IMR-90 (cell line): Measurements from ENCODE around the gene CATSPER1. TPM values are rescaled to one million over a fixed set of nuclear protein-coding genes. Genes with fewer than 3 reads are reported as not detected.

Source experiments
- ATAC-seq: fragments of 200-7000 bp; cut with Tn5 transposase; 2 replicates; pipeline ENCODE4 v1.9.1; 2020; ENCODE audit warnings: low read depth, mild to moderate bottlenecking, moderate library complexity
- BruUV-seq: library from RNA; stranded (reverse); fragments of 400-500 nt; replicated peaks from 2 replicates; lab custom pipeline; 2021; lab: Mats Ljungman, UMichigan
- CTCF ChIA-PET: fragments of 300-600 bp; formaldehyde crosslinking; extraction: SDS; loops from one replicate; lab custom pipeline; 2021; ENCODE audit warnings: antibody characterized with exemption; lab: Yijun Ruan, JAX
- POLR2A ChIA-PET: fragments of 300-600 bp; sonication (Branson Sonifier 250); formaldehyde crosslinking; loops from one replicate; lab custom pipeline; 2022; ENCODE audit warnings: antibody characterized with exemption; ENCODE audit not compliant: unreplicated experiment; lab: Charles Lee
- DNase-seq: peaks from one replicate; pipeline ENCODE4 v3.0.0; 2013
- H2AFZ ChIP-seq: replicated peaks from 2 replicates; pipeline ENCODE3; 2013; ENCODE audit warnings: low read length, mild to moderate bottlenecking; ENCODE audit not compliant: poor library complexity
- H2AK5ac ChIP-seq: 2 replicates; pipeline ENCODE4 v1.6.1; 2013; ENCODE audit warnings: low read depth, low read length, inconsistent platforms
- H2AK9ac ChIP-seq: replicated peaks from 2 replicates; pipeline ENCODE3; 2013; ENCODE audit warnings: mild to moderate bottlenecking, low read depth, low read length, moderate library complexity; ENCODE audit not compliant: poor library complexity
- H2BK120ac ChIP-seq: 2 replicates; pipeline ENCODE4 v1.6.1; 2013; ENCODE audit warnings: low read depth, low read length, inconsistent platforms
- H2BK15ac ChIP-seq: 3 replicates; pipeline ENCODE4 v1.6.1; 2013; ENCODE audit warnings: low read depth, low read length, inconsistent platforms
- H2BK20ac ChIP-seq: 2 replicates; pipeline ENCODE4 v1.6.1; 2013; ENCODE audit warnings: low read depth, mild to moderate bottlenecking, inconsistent platforms, low read length, moderate library complexity
- H2BK5ac ChIP-seq: 2 replicates; pipeline ENCODE4 v1.6.1; 2013; ENCODE audit warnings: mild to moderate bottlenecking, low read depth, low read length, inconsistent platforms; ENCODE audit not compliant: poor library complexity, severe bottlenecking
- H3K14ac ChIP-seq: replicated peaks from 2 replicates; pipeline ENCODE4 v1.6.1; 2013; ENCODE audit warnings: low read depth, low read length, inconsistent platforms
- H3K18ac ChIP-seq: 2 replicates; pipeline ENCODE4 v1.6.1; 2013; ENCODE audit warnings: low read depth, low read length, control low read depth
- H3K23ac ChIP-seq: 2 replicates; pipeline ENCODE4 v1.6.1; 2013; ENCODE audit warnings: low read depth, low read length, inconsistent platforms
- H3K27ac ChIP-seq: 2 replicates; pipeline ENCODE4 v1.5.1; 2013; ENCODE audit warnings: mild to moderate bottlenecking, control low read depth, low read length; ENCODE audit not compliant: insufficient read depth
- H3K27me3 ChIP-seq: 2 replicates; pipeline ENCODE4 v1.6.1; 2013; ENCODE audit warnings: low read length; ENCODE audit not compliant: control insufficient read depth, insufficient read depth
- H3K36me3 ChIP-seq: 2 replicates; pipeline ENCODE4 v1.6.1; 2013; ENCODE audit warnings: low read length, mixed read lengths; ENCODE audit not compliant: control insufficient read depth, insufficient read depth
- H3K4ac ChIP-seq: 2 replicates; pipeline ENCODE4 v1.6.1; 2013; ENCODE audit warnings: low read depth, low read length, inconsistent platforms
- H3K4me1 ChIP-seq: 2 replicates; pipeline ENCODE4 v1.6.1; 2013; ENCODE audit warnings: low read length, mixed read lengths; ENCODE audit not compliant: control insufficient read depth, insufficient read depth
- H3K4me2 ChIP-seq: 2 replicates; pipeline ENCODE4 v1.6.1; 2013; ENCODE audit warnings: low read depth, mild to moderate bottlenecking, control low read depth, low read length, moderate library complexity
- H3K4me3 ChIP-seq: 2 replicates; pipeline ENCODE4 v1.5.1; 2013; ENCODE audit warnings: low read depth, mild to moderate bottlenecking, control low read depth, low read length, moderate library complexity; ENCODE audit not compliant: insufficient read depth
- H3K56ac ChIP-seq: 2 replicates; pipeline ENCODE4 v1.6.1; 2013; ENCODE audit warnings: low read length, inconsistent platforms; ENCODE audit not compliant: insufficient read depth; ENCODE audit errors: extremely low read depth
- H3K79me1 ChIP-seq, 2 experiments: 2 replicates each; pipeline ENCODE4 v1.6.1; 2013; ENCODE audit warnings: low read length in 2 of 2, inconsistent platforms in 1 of 2, low read depth in 1 of 2
- H3K9ac ChIP-seq: 2 replicates; pipeline ENCODE4 v1.6.1; 2013; ENCODE audit warnings: low read depth, low read length, control low read depth
- H3K9me1 ChIP-seq: 2 replicates; pipeline ENCODE4 v1.6.1; 2013; ENCODE audit warnings: low read length, inconsistent platforms; ENCODE audit not compliant: insufficient read depth
- H3K9me3 ChIP-seq: 2 replicates; pipeline ENCODE4 v1.6.1; 2013; ENCODE audit warnings: low read length; ENCODE audit not compliant: control insufficient read depth, insufficient read depth
- H4K20me1 ChIP-seq: 2 replicates; pipeline ENCODE4 v1.6.1; 2013; ENCODE audit warnings: low read length, inconsistent platforms; ENCODE audit not compliant: insufficient read depth
- H4K5ac ChIP-seq: 2 replicates; pipeline ENCODE4 v1.6.1; 2013; ENCODE audit warnings: mild to moderate bottlenecking, low read depth, low read length, control low read depth
- H4K8ac ChIP-seq, 2 experiments: 2 replicates each; pipeline ENCODE4 v1.6.1; 2013; ENCODE audit warnings: low read depth in 2 of 2, low read length in 2 of 2, control low read depth in 1 of 2, inconsistent platforms in 1 of 2
- H4K91ac ChIP-seq: 2 replicates; pipeline ENCODE4 v1.6.1; 2013; ENCODE audit warnings: low read depth, low read length, inconsistent platforms; ENCODE audit not compliant: insufficient read depth
- CEBPB ChIP-seq: IDR thresholded peaks from 2 replicates; pipeline ENCODE4 v1.6.1; 2012; ENCODE audit warnings: low read depth, low read length, improper control_type of control experiment
- FOS ChIP-seq: fragments of 150-350 bp; IDR thresholded peaks from 2 replicates; pipeline ENCODE4 v1.6.1; 2016; ENCODE audit warnings: low read depth, low read length
- MAFK ChIP-seq: IDR thresholded peaks from 2 replicates; pipeline ENCODE4 v1.6.1; 2012; ENCODE audit warnings: low read depth, low read length, improper control_type of control experiment
- MAZ ChIP-seq: IDR thresholded peaks from 2 replicates; pipeline ENCODE4 v1.6.1; 2012; ENCODE audit warnings: low read depth, mild to moderate bottlenecking, low read length, improper control_type of control experiment, moderate library complexity, borderline replicate concordance
- MXI1 ChIP-seq: IDR thresholded peaks from 2 replicates; pipeline ENCODE4 v1.6.1; 2012; ENCODE audit warnings: low read depth, mild to moderate bottlenecking, low read length, moderate library complexity, borderline replicate concordance
- NFE2L2 ChIP-seq: fragments of 150-350 bp; IDR thresholded peaks from 2 replicates; pipeline ENCODE4 v1.6.1; 2016; ENCODE audit warnings: low read depth, mild to moderate bottlenecking, low read length
- POLR2A ChIP-seq: IDR thresholded peaks from 2 replicates; pipeline ENCODE4 v1.6.1; 2012; ENCODE audit warnings: mild to moderate bottlenecking, low read depth, low read length
- RAD21 ChIP-seq: IDR thresholded peaks from 2 replicates; pipeline ENCODE4 v1.6.1; 2012; ENCODE audit warnings: low read length, improper control_type of control experiment
- RCOR1 ChIP-seq: IDR thresholded peaks from 2 replicates; pipeline ENCODE4 v1.6.1; 2012; ENCODE audit warnings: mild to moderate bottlenecking, low read length, improper control_type of control experiment; ENCODE audit not compliant: insufficient replicate concordance
- SMC3 ChIP-seq: fragments of 150-350 bp; IDR thresholded peaks from 2 replicates; pipeline ENCODE4 v1.6.1; 2016; ENCODE audit warnings: low read depth, mild to moderate bottlenecking, antibody characterized with exemption, low read length, moderate library complexity
- WGBS, 2 experiments: methylation state at CpG; one replicate each; pipeline versions ENCODE4 v1.1.5 to v1.1.7; 2013; ENCODE audit warnings: missing lambda C conversion rate in 2 of 2; ENCODE audit not compliant: insufficient read length in 1 of 2; ENCODE audit errors: extremely low coverage in 2 of 2; 5-methylcytosine and 5-hydroxymethylcytosine counted together
- dilution Hi-C: fragments of 300-500 bp; cut with HindIII; formaldehyde crosslinking; loops from one replicate; pipeline ENCODE4 v1.14.3; 2018; ENCODE audit warnings: low sequenced_read_pairs; ENCODE audit not compliant: unreplicated experiment
- in situ Hi-C: fragments of 300-500 bp; cut with MboI; formaldehyde crosslinking; loops from 3 replicates; pipeline ENCODE4 v1.14.3; 2019; ENCODE audit warnings: low sequenced_read_pairs, inconsistent platforms, mixed read lengths
- intact Hi-C: fragments of 100-400 bp; cut with micrococcal nuclease; formaldehyde crosslinking; loops from 2 replicates; pipeline ENCODE4 v1.10.0; 2022
- polyA plus RNA-seq, 3 experiments: library from polyadenylated mRNA; depleted of rRNA; stranded (reverse); fragments of >200 nt; gene quantifications; 2 replicates each; pipeline ENCODE4 v1.2.3, GENCODE V29; 2012; ENCODE audit warnings: low replicate concordance in 1 of 3
- total RNA-seq: library from RNA; depleted of rRNA; stranded (reverse); fragments of >200 nt; gene quantifications from 2 replicates; pipeline ENCODE4 v1.2.3, GENCODE V29; 2012
- TF ChIP-seq, protein P1 (sequence below): conservative IDR thresholded peaks from 2 replicates; pipeline ENCODE4 v1.5.1; 2012; ENCODE audit warnings: mild to moderate bottlenecking, low read depth, low read length, improper control_type of control experiment
- TF ChIP-seq, protein P2 (sequence below): fragments of 150-350 bp; IDR thresholded peaks from 2 replicates; pipeline ENCODE4 v1.6.1; 2016; ENCODE audit warnings: low read depth, mild to moderate bottlenecking, low read length, moderate library complexity, borderline replicate concordance
- TF ChIP-seq, protein P3 (sequence below): fragments of 150-350 bp; IDR thresholded peaks from 2 replicates; pipeline ENCODE4 v1.6.1; 2017; ENCODE audit warnings: mild to moderate bottlenecking, antibody characterized with exemption, low read length, low read depth

Gene CATSPER1
- total and polyA plus RNA-seq, 2 of the 4 experiments (the other 2 are of a cell fraction): 0.18 to 0.91 TPM

DNA sequence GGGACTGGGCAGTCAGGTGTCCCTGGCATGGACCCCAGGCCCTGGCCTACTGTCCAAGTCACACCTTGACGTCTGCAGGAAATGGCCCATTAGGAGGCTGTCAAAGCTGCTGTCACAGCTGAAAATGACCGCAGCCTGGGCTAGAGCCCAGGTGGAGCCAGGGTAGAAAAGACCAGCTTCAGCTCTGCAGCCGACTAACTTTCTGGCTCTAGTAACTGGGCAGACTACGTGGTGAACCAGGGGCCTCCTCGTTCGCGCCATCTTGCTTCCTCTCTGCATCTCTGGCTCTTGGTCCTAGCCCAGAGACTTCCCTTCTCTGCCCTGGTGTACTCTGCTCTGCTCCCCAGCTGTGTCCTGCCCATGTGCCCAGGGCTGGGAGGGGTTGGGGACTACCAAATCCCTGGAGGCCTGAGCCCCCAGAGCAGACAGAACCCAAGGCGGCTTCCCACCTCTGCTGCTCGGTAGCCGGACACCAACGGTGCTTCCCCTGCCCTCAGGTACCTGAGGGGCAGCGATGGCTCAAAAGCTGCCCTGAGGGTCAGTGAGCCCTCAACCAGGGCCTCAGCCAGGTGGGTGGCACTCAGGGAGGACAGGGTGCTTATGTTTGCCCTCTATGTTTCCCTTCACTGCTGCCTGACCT, 45.1 kb downstream of the CATSPER1 start:
- Histone ChIP-seq H3K4me1 (no peaks in the 10 kb centered on the region), H2AFZ (no peak overlapping the region), H2BK120ac (no peak overlapping the region), H3K9ac (no peak overlapping the region), H3K56ac (no peak overlapping the region), H3K18ac (no peak overlapping the region), H2BK15ac (no peak overlapping the region), H3K23ac (no peak overlapping the region), H4K8ac (no peak overlapping the region), H3K9me1 (no peaks in the 10 kb centered on the region), H3K79me1 (no peaks in the 10 kb centered on the region), H3K4me2 (no peak overlapping the region), H3K4ac (no peak overlapping the region), H2AK5ac (no peak overlapping the region), H4K20me1 (no peaks in the 10 kb centered on the region), H2BK5ac (no peak overlapping the region), H3K27me3 (no peaks in the 10 kb centered on the region), H4K91ac (no peak overlapping the region), H2BK20ac (no peak overlapping the region), H3K4me3 (no peak overlapping the region), H3K14ac (no peak overlapping the region), H3K36me3 (peaks cover 37% of the 10 kb centered on the region), H4K5ac (no peak overlapping the region), H2AK9ac (no peak overlapping the region), H3K9me3 (no peaks in the 10 kb centered on the region), H3K27ac (no peak overlapping the region)
- no peak for ATAC-seq
- intact Hi-C loops: no loop called here
- in situ Hi-C loops: loop anchor here (10.0 kb wide), 1 partner anchor 266 kb away; the partner anchor contains the start of gene KAT5
- ChIA-PET POLR2A (no interaction called here), CTCF (no interaction called here)
- dilution Hi-C loops: no loop called here
- BruUV-seq: no TSS peak
- DNase-seq: no peak
- TF ChIP-seq MAZ (no peak), RAD21 (no peak), MXI1 (no peak), NFE2L2 (no peak), CEBPB (no peak), MAFK (no peak), RCOR1 (no peak), SMC3 (no peak), POLR2A (no peak), FOS (no peak)
- TF ChIP-seq, protein P1, sequence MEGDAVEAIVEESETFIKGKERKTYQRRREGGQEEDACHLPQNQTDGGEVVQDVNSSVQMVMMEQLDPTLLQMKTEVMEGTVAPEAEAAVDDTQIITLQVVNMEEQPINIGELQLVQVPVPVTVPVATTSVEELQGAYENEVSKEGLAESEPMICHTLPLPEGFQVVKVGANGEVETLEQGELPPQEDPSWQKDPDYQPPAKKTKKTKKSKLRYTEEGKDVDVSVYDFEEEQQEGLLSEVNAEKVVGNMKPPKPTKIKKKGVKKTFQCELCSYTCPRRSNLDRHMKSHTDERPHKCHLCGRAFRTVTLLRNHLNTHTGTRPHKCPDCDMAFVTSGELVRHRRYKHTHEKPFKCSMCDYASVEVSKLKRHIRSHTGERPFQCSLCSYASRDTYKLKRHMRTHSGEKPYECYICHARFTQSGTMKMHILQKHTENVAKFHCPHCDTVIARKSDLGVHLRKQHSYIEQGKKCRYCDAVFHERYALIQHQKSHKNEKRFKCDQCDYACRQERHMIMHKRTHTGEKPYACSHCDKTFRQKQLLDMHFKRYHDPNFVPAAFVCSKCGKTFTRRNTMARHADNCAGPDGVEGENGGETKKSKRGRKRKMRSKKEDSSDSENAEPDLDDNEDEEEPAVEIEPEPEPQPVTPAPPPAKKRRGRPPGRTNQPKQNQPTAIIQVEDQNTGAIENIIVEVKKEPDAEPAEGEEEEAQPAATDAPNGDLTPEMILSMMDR: no peak
- TF ChIP-seq, protein P2, sequence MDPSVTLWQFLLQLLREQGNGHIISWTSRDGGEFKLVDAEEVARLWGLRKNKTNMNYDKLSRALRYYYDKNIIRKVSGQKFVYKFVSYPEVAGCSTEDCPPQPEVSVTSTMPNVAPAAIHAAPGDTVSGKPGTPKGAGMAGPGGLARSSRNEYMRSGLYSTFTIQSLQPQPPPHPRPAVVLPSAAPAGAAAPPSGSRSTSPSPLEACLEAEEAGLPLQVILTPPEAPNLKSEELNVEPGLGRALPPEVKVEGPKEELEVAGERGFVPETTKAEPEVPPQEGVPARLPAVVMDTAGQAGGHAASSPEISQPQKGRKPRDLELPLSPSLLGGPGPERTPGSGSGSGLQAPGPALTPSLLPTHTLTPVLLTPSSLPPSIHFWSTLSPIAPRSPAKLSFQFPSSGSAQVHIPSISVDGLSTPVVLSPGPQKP: no peak
- TF ChIP-seq, protein P3, sequence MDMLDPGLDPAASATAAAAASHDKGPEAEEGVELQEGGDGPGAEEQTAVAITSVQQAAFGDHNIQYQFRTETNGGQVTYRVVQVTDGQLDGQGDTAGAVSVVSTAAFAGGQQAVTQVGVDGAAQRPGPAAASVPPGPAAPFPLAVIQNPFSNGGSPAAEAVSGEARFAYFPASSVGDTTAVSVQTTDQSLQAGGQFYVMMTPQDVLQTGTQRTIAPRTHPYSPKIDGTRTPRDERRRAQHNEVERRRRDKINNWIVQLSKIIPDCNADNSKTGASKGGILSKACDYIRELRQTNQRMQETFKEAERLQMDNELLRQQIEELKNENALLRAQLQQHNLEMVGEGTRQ: no peak
- WGBS, 2 experiments: 88% methylated on average over 11 of the region's 12 CpGs; no CpG with 5 or more reads in 1 of the 2 experiments
